Sciatic nerve (tissue), 2 donors: ENCODE data around the gene SULT1B1. TPM values are rescaled to one million over a fixed set of nuclear protein-coding genes. Genes with fewer than 3 reads are reported as not detected.

ENCODE experiments used
- ATAC-seq: fragments of 200-7000 bp; cut with Tn5 transposase; one replicate; pipeline ENCODE4 v1.9.1; 2020; ENCODE audit warnings: mild to moderate bottlenecking, moderate library complexity
- DNase-seq: peaks from one replicate; pipeline ENCODE4 v3.0.0-alpha.2; 2020; ENCODE audit warnings: low spot score
- intact Hi-C: fragments of 100-400 bp; cut with DNase I; formaldehyde crosslinking; loops from one replicate; pipeline ENCODE4 v1.14.2; 2022
- total RNA-seq: library from RNA; stranded (reverse); fragmentation: NEBNext Ultra II Directional; extraction: Animal tissue kit (Norgen Biotek cat#: 25700); gene quantifications from one replicate; pipeline ENCODE4 v1.2.1, GENCODE V29; 2021
- donor health status: DM: no; HTN: no; CAD: no.
- donor health status: DM: no; HTN: no; CAD: no.

SULT1B1 gene
- total RNA-seq, 1 donor from 2014 or later: 1.3 TPM

DNA sequence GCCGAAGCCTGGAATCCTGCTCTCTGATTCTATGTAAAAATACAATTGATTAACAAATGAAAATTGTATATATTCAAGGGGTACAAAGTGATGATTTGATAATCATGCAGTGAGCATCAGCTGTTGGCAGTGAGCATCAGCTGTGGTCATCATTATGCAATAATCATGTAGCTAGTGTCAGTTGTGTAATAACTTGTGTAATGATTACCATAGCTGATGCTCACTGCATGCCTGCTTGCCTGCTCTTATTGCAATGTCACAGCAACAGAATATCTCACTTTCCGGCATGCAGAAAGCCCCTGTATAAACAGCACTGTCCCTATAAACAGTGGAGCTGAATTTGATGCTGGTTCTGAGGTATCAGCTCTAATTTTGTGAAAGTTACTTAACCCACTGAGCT lies 46.8 kb downstream of the SULT1B1 start:
- peak; percentile 89 for ATAC-seq
- no peak for DNase-seq
- intact Hi-C loops: no loop called here

- ATAC-seq (no peak), DNase-seq (no peak)
- intact Hi-C loops: no loop called here
Measured at GRCh38 chr4:69710580-69710979, 49.8 kb downstream of the SULT1B1 start.

DNA sequence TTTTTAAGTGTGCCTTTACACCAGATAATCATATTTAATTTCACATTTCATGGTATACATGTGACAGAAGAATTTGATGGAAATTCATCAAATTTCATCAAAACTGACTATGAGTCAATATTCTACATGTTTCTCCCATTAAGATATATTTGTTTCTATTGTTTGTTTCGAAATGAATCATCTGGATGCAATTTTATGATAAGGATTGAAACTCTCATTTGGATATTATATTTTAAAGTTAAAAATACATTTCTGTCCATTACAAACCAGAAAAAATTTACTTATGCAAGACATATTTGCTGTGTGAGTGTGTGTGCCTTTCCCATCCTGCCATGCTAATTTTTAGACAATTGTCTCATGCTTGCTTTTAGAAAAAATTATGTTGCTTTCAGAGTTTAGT lies 52.2 kb downstream of the SULT1B1 start:
- DNase-seq (no peak), ATAC-seq (no peak)
- intact Hi-C loops: no loop called here

GRCh38 chr4:69707807-69708206 lies 52.6 kb downstream of the SULT1B1 start:
- intact Hi-C loops: no loop called here
- DNase-seq (no peak), ATAC-seq (no peak)

DNA sequence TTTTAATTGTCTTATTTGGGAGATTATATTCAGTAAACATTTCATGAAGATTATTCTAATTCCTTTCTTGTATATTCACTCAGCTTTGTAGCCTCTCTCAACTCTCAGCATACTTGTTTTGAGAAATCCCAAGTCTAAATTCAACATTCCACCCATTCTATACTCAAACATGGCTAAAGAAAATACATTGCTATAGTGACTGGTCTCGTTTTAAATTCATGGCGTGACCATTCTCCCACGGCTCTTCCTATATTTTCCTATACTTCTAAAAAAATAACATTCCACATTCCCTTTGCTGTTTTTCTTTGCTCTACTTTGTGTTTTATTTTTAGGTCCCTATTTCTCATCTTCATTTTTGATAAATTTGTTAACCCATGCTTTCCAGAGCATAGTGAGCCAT lies 58.2 kb downstream of the SULT1B1 start:
- intact Hi-C loops: no loop called here
- ATAC-seq (no peak), DNase-seq (no peak)

DNA sequence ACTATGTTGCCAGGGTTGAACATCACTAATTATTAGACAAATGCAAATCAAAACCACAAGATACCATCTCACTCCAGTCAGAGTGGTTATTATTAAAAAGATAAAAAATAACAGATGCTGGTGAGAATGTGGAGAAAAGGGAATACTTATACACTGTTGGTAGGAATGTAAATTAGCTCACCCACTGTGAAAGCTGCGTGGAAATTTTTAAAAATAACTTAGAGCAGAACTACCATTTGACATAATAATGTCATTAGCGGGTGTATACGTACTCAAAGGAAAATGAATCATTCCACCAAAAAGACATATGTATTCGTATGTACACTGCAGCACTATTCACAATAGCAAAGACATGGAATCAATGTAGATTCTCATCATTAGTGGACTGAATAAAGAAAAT lies 58.7 kb downstream of the SULT1B1 start:
- DNase-seq: no peak
- ATAC-seq: no peak
- intact Hi-C loops: no loop called here

DNA sequence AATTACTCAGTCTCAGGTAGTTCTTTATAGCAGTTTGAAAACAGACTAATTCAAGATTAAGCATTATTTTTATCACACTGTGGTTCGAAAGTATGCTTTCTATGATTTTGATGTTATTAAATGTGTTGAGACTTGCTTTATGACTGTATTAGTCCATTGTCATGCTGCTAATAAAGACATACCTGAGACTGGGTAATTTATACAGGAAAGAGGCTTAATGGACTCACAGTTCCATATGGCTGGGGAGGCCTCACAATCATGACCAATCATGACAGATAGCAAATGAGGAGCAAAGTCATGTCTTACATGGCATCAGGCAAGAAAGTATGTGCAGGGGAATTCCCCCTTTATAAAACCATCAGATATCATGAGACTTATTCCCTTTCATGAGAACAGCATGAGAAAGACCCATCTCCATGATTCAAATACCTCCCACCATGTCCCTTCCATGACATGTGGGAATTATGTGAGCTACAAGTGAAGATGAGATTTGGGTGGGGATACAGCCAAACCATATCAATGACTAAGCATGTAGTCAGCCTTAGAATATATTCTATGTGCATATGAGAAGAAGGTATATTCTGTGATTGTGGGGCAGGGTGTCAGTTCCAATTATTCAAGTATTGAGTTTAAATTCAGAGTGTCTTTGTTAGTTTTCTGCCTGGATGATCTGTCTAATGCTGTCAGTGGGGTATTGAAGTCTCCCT lies 62.7 kb downstream of the SULT1B1 start:
- intact Hi-C loops: no loop called here
- ATAC-seq: no peak
- no peak for DNase-seq

DNA sequence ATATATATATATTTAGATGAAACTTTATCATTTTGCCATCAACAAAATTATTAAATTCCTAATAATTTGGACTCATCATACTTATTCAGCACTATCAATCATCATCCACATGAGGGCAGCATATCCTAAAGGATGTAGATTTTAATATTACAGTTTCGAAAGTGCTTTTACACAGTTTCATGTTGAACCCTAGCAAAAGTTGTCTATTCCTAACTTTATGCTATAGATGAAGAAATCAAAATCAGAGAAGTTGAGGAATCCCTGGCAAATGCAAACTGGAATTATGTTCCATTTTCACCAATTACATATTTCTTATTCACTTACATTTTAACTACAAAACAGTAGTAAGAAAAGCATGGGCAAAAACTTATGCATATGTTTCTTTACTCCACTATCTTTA lies 70.8 kb downstream of the SULT1B1 start:
- intact Hi-C loops: no loop called here
- ATAC-seq: no peak
- no peak for DNase-seq

GRCh38 chr4:69684804-69685203 lies 75.6 kb downstream of the SULT1B1 start:
- intact Hi-C loops: no loop called here
- ATAC-seq (no peak), DNase-seq (no peak)

Other genes starting within 250 kb of the SULT1B1 start
- not detected for gene UGT2A2, start 121.0 kb downstream of the SULT1B1 start, total RNA-seq
- gene UGT2A1, start 107.4 kb downstream of the SULT1B1 start, total RNA-seq: not detected
- not detected for gene SULT1E1, start 99.5 kb upstream of the SULT1B1 start, total RNA-seq
- not detected for gene CSN1S1, start 170.4 kb upstream of the SULT1B1 start, total RNA-seq
- not detected for gene CSN2, start 205.1 kb upstream of the SULT1B1 start, total RNA-seq
- not detected for gene STATH, start 235.3 kb upstream of the SULT1B1 start, total RNA-seq